Dedifferentiated amniotic fluid mesenchymal stem cell (primary cell): Measurements from ENCODE around the gene CD4.

Source experiments
- DNase-seq: peaks from one replicate; pipeline ENCODE4 v3.0.0-alpha.2; 2016; ENCODE audit errors: extremely low spot score

CD4 gene

DNA sequence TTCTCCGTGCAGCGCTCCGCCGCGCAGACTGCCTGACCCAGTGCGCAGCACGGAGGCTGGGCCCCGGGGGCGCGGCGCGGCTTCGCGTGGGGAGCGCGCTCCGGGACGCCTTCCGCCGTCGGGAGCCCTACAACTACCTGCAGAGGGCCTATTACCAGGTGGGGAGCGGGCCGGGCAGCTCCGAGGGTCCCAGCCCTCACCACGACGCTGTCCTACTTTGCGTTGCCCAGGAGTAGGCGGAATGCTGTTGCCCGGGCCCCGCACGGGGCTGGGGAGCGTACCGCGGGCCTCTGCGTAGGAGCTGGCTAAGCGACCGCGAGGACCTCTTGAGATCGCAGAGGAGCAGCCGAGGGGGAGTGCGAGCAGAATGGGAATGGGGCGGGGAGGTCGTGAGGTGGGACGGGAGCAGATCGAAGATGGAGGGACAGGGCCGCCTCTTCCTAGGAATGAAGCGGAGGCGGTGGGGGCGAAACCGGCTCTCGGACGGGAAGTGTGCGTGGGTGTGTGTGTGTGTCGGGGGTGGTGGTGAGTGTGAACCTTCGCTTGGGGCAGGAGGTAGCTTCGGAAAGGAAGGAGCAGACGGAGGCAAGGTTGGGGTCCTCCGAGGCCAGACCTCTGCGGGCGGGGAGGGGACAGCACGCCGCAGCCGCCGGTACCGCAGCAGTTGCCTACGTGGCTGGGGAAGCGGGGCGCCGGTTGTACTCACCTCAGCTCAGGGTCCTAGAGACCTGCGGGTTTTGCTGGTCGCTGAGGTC lies 39.6 kb downstream of the CD4 start:
- no peak for DNase-seq

DNA sequence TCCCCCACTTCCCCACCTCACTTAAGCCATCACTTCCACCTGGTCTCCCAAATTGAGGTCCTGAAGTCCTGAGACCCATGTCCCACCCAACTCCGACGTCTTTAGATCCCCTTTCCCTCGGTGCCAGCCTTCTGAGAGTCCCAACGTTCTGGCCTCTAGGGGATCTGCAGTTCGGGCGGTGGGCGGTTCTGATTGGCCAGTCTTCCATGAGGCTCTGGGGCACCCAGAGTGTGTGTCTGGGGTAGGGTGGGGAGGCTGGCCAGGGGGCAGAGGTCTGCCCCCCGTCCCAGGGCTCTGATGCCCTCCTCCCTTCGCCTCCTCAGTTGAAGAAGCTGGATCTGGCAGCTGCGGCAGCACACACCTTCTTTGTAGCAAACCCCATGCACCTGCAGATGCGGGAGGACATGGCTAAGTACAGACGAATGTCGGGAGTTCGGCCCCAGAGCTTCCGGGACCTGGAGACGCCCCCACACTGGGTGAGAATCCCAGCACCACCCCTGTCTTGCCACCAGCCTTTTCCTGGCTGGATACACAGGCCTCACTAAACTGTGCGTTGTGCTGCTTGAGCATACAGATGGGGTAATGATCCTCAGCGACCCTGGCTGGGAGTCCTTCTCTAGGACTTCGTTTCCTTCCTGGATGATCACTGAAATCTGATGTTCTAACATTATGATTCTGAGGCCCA lies 40.4 kb downstream of the CD4 start:
- peak; percentile 49 for DNase-seq

DNA sequence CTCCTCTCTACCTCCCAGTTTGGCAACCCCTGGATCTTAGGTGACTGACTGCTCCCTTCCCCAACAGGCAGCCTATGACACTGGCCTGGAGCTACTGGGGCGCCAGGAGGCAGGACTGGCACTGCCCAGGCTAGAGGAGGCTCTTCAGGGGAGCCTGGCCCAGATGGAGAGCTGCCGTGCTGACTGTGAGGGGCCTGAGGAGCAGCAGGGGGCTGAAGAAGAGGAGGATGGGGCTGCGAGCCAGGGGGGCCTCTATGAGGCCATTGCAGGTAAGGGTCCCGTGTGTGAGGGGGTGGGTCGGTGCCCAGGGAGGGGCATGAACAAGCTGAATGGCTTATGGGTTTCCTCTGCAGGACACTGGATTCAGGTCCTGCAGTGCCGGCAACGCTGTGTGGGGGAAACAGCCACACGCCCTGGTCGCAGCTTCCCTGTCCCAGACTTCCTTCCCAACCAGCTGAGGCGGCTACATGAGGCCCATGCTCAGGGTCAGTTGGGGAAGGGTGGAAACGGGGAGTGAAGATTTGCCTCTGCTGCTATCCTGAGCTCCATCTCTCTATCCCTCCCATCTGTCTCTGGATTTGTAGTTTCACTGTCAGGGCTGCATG lies 41.1 kb downstream of the CD4 start:
- DNase-seq: no peak

DNA sequence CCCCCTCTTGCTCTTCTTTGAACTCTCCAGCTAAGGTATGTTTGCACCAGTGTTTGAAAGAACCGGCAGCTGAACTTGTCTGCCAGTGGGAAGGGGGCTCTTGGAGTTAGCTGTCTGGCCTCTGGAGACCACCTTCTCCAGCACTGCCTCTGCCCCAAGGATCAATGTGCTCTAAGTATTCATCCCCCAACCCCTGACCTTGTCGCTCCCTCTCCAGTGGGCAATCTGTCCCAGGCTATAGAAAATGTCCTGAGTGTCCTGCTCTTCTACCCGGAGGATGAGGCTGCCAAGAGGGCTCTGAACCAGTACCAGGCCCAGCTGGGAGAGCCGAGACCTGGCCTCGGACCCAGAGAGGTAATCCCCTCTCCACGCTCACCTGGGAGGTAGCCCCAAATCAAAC lies 41.7 kb downstream of the CD4 start:
- no peak for DNase-seq

DNA sequence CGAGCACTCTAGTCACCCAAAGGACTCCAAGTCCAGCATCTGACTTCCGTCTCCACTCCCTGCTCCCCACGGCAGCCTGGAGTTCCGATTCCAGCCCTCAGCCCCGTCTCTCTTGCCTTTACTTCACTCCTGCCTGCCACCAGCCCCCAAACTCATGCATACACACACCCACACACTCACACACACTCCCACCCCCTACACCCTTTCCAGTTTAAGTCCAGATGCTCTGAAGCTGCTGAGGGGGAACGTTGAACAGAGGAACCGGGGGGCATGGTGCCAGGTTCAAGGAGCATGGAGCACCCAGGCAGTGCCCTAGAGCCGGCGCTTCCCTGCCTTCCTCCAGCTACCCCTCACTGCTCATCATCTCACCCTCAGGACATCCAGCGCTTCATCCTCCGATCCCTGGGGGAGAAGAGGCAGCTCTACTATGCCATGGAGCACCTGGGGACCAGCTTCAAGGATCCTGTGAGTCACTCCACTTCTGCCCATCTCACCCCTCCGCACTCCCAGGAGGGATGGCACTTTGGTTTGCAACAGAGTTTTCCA lies 42.2 kb downstream of the CD4 start:
- no peak for DNase-seq

DNA sequence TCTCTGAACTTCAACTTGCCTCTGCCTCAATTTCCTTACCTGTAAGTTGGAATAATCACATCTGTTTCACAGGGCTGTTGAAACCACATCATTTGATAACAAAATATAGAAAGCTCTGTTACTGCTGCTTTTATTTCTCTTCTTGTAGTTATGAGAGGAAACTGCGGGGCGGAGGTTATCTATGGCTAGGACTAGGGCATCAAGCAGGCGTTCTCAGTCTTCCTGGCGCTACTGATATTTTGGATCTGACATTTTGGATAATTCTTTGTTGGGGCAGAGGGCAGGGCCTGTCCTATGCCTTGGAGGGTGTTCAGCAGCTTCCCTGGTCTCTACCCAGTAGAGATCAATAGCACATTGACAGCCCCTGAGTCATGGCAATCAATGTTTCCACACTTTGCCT lies 42.8 kb downstream of the CD4 start:
- DNase-seq: no peak

DNA sequence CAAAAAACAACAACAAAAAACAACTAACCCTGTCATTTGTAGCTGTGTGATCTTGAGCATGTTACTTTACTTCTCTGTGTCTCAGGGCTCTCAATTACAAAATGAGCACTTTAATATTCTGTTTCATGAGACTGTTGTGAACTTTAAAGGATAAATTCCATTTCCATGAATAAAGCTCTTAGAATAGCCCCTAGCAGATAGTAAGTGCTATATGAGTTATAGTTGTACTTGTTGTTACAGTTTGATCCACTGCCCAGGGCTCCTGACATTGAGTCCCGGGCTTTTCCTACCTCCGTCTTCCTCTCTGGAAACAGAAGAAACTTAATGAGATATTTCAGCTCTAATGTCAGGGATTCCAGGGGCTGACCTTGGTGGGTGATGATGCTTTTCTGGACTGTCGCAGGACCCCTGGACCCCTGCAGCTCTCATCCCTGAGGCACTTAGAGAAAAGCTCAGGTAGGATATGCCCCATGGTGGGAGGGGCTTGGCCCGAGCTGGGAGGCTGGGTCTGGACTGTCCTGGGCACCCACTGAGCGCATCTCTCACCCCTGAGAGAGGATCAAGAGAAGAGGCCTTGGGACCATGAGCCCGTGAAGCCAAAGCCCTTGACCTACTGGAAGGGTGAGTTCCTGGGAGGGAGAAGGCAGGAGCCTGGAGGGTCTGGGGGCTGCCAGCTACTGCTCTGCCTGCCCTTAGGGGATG lies 44.0 kb downstream of the CD4 start:
- no peak for DNase-seq

DNA sequence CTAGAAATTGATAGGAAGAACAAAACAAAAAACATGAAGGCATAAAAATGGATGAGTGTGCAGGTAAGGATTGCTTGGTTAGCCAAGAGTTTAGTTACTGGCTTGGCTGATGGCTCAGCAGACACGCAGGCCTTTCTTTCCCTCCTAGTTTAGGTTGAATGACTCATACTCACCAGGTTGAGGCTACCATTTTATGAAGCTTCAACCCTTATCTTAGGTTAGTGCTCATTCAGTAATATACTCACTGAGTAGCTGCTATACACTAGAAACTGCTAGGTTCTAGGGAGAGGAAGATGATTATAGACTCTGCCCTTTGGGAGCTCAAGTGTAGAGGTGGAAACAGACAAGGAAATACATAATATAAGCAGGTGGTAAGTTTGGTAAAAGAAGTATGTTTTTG lies 44.9 kb downstream of the CD4 start:
- DNase-seq: no peak

DNA sequence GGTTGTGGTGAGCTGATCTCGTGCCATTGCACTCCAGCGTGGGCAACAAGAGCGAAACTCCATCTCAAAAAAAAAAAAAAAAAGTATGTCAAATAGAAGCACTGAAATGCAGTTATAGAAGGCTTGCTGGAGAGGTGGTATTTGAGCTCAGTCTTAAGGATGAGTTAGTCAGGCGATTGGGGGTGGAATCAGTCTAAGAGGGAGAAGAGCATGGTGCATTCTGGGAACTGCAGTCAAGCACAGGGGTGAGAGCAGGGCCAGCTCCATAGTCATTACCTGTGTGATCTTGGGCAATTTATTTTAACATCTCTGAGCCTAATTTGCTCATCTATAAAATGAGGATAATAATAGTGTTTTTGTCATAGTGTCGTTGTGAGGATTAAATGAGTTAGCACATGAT lies 45.5 kb downstream of the CD4 start:
- no peak for DNase-seq

DNA sequence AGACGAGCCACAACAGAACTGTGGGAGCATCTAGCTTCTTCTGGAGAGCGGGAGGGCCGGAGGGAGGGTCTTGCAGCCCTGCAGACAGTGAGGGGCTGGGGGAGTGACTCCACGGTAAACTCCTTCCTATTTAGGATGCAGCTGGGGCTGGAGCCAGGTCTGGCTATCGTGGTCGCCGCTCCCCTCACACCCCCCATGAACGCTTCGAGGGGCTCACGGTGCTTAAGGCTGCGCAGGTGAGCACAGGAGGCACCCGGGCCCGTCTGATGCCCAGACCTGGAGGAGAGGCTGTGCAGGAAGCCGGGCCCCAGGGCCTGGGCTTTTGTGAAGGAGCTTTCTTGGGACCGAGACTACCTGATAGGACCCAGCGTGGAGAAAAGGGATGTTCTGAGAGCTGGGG lies 47.5 kb downstream of the CD4 start:
- no peak for DNase-seq

DNA sequence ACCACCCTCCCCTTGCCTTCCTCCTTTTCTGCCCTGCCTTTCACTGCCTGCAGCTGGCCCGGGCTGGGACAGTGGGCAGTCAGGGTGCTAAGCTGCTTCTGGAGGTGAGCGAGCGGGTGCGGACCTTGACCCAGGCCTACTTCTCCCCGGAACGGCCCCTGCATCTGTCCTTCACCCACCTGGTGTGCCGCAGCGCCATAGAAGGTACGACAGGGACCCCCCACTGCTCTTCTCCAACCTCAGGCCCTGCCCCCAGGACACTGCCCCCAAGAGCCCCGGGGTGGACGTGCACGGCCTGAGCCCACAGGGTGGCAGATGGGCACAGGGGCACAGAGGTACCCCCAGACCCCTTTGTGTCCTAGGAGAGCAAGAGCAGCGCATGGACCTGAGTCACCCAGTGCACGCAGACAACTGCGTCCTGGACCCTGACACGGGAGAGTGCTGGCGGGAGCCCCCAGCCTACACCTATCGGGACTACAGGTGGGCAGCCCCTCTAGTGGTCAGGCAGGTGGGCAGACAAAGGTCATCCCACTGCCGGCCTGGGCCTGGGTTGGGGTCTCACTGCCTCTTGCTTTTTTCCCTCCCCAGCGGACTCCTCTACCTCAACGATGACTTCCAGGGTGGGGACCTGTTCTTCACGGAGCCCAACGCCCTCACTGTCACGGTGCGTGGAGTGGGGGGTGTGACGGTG lies 48.2 kb downstream of the CD4 start:
- DNase-seq: no peak

DNA sequence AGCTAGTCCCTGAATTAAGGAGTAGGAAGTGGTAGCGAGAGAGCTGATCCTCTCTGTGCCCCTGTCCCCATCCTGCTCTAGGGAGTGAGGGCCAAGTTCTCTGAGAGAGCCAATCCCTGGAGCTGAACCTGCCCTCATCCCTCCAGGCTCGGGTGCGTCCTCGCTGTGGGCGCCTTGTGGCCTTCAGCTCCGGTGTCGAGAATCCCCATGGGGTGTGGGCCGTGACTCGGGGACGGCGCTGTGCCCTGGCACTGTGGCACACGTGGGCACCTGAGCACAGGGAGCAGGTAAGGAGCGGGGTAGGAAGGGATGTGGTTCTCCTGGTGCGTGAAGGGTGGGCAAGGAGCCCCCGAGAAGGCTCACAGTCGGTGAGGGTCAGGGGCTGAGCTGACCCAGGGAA lies 49.5 kb downstream of the CD4 start:
- no peak for DNase-seq

DNA sequence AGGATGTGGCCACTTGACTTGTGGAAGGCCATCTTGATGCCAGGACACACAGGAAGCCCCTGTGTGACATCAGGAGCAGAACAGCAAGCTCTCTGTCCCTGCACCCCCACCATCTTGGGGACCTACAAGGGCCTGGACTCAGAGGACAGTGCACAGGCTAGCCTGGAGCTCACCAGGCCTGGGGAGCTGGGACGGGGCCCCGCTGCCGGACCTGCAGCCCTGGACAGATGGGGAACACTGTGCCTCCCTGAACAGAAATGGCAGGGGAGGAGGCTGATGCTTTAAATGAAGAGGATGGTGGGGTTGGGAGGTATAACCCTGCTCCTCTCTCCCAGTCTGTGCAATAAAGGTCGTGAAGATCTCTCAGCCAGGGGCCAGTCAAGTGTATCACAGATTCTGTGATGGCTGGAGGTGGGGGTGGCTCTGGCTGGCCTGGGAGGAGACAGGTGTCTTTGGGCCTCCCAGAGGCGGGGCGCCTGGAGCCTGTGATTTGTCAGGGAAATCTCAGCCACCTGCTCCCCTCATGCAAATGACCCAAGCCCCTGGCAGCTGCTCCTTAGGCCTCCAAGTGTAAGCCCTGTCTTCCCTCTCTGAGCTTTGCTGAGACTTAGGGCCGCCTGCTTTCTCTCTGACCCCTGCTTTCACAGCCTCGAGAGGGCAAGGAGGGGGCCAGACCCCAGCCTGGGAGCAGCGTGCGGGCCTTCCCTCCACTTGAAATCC lies 50.3 kb downstream of the CD4 start:
- DNase-seq: no peak

DNA sequence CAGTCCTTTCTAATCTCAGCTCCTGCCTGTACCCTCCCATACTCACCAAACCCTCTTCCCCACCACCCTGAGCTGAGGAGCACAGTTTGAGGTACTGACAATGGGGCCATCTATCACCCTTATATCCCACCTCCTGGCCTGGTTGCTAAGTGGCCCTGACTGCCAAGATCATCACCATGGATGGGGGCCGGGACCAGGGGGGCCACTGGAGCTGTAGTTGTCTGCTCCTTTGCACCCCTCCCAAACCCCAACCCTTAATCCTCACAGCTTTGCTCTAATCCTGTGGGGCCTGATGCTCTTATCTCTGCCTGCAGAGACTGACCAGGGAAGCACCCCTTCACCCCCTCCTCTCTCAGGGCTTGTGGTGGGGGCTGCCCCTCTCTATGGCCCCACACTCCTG lies 51.0 kb downstream of the CD4 start:
- DNase-seq: no peak

DNA sequence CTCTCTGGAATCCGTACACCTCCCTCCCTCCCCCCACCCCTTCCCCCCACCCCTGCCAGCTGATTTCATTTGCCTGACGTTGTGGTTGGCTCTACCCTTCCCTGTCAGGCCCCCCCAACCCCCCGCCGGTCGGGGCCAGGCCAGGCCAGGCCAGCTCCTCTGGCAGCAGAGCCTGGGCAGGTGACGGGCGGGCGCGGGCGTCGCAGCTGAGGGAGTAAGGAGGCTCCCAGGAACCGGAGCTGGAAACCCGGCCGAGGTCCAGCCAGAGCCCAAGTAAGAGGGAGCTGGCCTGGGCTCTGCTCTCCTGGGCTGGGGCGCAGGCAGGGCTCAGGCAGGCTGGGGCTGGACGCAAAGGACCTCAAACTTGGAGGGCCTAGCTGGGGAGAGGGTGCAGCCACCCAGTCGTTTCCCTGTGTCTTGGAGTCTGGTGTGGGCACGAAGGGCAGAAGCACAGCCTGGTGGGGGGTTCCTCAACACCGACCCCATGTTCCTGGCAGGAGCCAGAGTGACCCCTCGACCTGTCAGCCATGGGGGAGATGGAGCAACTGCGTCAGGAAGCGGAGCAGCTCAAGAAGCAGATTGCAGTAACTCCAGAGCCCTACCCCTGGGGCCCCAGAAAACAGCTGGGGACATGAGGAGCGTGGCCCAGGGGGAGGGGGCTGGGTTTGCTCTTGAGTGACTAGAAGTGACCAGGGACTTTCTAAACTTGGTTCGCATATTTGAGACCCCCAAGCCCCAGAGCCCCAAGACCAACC lies 51.6 kb downstream of the CD4 start, which contains the start of gene GNB3:
TSS of gene GNB3 (plus strand) at position 165 of the 755 bp plus-strand sequence. CDS start at position 528, 363 bp downstream.
- no peak for DNase-seq

DNA sequence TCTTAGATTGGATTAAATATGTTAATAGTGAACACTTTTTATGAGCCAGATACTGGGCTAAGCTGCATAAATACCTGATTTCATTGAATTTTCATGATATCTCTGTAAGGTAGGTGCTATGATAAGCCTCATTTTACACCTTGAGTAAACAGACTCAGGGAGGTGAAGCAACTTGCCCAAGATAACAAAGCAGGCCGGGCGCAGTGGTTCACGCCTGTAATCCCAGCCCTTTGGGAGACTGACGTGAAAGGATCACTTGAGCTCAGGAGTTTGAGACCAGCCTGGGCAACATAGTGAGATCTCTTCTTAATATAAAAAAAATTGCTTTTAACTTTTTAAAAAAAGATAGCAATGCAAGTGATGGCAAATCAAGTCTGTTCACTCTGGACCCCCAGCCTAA lies 52.7 kb downstream of the CD4 start:
- DNase-seq: no peak

DNA sequence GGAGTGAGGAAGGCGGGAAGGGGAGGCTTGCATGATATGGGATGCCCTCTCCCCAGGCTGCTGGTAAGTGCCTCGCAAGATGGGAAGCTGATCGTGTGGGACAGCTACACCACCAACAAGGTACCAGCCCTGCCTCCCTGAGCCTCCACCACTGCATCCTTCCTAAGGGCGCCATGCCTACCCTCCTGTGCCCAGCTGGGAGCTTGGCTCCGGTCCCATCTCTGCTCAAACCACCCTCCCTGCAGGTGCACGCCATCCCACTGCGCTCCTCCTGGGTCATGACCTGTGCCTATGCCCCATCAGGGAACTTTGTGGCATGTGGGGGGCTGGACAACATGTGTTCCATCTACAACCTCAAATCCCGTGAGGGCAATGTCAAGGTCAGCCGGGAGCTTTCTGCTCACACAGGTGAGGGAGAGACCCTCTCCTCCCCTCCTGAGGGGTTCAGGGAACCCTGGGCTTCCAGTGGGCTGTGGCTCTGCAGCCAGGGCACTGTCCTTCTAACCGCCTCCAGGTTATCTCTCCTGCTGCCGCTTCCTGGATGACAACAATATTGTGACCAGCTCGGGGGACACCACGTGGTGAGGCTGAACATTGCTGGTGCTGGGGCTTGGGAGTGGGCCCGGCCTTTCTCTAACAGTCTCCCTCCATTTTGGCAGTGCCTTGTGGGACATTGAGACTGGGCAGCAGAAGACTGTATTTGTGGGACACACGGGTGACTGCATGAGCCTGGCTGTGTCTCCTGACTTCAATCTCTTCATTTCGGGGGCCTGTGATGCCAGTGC lies 54.0 kb downstream of the CD4 start:
- no peak for DNase-seq

DNA sequence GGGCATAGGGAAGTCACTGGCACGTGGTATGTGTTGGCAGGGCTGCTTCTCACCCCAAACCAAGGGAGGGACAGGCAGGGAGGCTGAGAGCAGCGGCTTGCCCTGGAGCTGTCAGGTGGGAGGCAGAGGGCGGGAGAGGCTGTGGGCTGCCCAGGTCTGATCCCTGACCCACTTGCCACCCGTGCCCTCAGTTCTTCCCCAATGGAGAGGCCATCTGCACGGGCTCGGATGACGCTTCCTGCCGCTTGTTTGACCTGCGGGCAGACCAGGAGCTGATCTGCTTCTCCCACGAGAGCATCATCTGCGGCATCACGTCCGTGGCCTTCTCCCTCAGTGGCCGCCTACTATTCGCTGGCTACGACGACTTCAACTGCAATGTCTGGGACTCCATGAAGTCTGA lies 56.1 kb downstream of the CD4 start:
- no peak for DNase-seq

DNA sequence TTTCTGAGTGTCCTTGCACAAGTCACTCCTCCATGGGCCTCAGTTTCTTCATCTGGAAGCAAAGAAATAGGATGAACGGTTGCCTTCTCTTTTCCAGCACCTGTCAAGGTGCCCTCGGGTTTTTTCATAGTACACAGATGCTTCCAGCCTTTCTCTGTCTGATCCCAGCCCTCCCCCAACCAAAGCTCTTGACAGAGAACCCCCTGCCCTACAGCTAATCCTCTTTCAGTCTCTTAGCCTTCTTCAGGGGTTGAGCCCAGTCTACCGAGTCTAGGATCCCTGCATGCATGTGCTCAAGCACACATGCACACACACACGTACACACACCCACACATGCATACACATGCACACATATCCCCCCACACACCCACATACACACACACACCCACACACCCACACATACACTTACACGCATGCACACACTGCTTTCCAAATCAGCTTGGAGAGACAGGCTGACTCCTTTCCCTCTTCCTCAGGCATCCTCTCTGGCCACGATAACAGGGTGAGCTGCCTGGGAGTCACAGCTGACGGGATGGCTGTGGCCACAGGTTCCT lies 57.1 kb downstream of the CD4 start:
- no peak for DNase-seq
